HG02571 (cell line): Measurements from ENCODE around the gene HDAC1.
"Not testable (repeated sequence)": the region's sequence is repeated elsewhere in the genome, so short reads cannot be mapped to it uniquely, and the experiment has no call there.

Experiments used
- ATAC-seq: cut with Tn5 transposase; IDR thresholded peaks from one replicate; pipeline ENCODE4 v1.9.1; 2021; ENCODE audit warnings: mild to moderate bottlenecking, moderate library complexity; ENCODE audit not compliant: unreplicated experiment

Gene HDAC1

GRCh38 chr1:32291708-32292538 is at the start of gene HDAC1:
Gene HDAC1, plus strand, starts transcription at chr1:32292083. Its CDS starts 87 bp downstream, at chr1:32292170.
- peak; percentile 97 for ATAC-seq

GRCh38 chr1:32242341-32242851 is 49.5 kb upstream of the HDAC1 start:
- ATAC-seq = no peak

DNA sequence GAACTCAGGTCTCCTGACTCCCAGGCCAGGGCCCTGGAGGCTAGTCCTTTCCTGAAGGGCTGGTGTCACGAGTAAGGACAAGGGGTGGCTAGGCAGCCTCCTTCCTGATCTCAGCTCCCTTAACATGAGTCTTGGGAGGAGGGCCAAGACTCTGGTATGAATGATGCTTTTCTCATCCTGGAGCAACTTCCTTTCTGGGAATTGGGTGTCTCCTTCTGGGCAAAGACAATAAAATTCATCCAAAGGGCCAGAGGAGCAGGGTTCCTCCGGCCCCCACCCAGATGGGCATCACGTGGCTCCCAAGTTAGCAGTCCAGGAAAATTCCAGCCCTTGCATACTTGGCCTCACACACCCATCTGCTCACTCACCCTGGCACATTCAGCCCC is 45.0 kb upstream of the HDAC1 start, which contains the start of gene FAM167B:
TSS of gene FAM167B (plus strand) at position 335 of the 386 bp plus-strand sequence. CDS start 200 bp downstream, outside the sequence.
- ATAC-seq = no peak

DNA sequence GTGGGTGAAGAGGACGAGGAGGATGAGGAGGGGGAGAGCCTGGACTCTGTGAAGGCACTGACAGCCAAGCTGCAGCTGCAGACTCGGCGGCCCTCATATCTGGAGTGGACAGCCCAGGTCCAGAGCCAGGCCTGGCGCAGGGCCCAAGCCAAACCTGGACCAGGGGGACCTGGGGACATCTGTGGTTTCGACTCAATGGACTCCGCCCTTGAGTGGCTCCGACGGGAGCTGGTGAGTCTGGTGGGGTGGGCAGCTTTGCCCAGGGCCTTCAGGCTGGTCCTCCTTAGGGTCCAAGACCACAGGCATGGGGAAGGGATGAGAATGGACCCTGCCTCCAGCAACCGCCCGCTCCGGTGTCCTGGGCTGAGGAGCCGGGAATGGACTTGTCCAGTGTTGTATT is 44.4 kb upstream of the HDAC1 start:
- ATAC-seq = no peak

DNA sequence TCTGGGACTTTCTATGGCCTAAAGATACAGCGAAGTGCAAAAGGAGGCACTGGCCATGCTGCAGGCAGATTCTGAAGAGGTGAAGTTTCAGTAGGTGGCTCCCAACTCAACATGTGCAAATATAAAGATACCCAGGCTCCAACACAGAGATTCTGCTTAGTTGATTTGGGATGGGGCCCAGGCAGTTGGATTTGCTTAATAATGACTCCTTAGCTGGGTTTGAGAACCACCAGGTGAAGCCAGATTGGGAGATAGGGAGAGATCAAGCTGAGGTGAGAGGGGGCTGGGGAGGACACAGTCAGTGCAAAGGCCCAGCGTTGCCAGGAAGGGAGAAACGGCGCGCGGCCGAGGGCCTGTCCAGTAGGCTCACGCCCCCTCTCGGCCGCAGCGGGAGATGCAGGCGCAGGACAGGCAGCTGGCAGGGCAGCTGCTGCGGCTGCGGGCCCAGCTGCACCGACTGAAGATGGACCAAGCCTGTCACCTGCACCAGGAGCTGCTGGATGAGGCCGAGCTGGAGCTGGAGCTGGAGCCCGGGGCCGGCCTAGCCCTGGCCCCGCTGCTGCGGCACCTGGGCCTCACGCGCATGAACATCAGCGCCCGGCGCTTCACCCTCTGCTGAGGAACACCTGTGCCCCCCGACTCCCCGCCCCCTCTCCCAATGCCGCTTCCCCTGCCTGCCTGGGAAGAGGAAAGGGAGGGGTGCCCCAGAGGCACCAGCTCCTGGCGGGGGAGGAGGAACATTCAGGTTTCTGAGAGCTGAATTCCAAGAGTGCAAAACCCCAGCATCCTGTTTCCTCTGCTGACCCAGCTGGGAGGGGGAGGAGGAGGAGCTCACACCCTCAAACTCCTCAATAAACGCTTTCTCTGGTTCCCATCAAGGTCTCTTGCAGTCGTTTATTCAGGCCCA is 43.6 kb upstream of the HDAC1 start:
- peak; percentile 38 for ATAC-seq

DNA sequence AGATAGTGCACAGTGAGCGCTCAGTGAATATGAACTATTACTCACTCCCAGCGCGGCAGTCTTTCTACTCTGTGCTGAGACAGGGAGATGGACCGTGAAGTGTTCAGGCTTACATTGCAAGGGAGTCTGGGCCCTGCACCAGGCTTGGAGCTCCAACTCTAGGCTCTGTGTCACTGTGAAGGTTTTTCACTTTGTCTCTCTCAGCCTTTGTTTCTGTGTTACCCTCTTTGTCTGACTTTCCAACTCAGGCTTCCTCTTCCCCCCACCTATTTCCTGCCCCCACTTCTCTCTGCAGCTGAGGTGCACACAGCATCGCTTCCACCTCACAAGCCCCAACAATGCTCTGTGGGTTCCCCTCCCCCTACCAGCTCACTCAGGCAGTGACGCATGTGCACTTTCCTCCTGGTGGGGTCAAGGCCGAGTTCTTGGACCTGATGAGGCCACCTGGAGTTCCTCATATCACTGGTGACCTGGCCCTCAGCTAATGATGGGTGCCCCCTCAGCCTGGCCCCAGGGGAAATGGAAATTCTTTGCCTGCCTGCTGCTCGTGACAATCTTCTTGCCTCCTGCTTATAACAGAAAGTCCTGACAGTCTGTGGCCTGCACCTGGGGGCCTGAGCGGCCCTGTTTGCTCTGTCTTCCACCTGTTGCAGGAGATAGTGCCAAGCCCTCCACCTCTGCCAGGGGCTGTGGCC is 41.9 kb upstream of the HDAC1 start:
- peak; percentile 49 for ATAC-seq

DNA sequence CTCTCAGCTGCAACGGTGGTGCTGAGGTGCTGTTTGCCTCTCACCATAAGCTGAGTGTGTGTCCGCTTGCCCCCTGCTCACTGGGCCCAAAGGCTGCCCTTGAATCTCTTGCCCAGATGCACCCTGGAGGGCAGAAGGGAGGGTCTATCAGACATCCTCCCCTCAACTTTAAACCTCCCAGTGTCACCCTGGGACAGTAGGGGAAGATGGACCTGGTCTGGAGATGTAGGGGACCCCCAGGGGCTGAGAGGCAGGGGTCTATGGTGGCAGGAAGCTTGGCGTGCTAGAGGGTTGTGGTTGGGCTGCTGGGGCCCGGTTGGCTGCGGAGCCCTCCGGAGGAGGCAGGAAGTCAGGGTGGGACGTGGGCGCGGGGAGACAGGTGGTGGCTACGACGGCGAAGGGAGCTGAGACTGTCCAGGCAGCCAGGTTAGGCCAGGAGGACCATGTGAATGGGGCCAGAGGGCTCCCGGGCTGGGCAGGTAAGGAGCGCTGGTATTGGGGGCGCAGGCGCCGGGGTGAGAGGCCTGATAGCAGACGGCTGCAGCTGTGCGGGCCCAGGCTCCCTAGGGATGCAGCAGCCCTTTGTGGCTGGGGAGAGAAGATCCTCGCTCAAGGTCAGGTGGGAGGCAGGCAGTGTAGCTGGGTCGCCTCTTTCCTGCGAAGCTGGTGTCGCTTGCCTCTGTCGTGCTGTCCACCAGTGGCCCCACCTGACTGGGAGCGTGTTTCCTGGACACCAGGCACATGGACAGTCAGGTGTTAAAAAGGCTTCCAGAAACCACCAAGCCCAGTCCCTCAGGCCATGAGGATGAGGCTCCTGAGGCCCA is 40.8 kb upstream of the HDAC1 start, which contains the start of gene LCK:
TSS of gene LCK (plus strand) at position 373 of the 824 bp plus-strand sequence. CDS start 23,065 bp downstream, outside the sequence.
- ATAC-seq = no peak

GRCh38 chr1:32255072-32256071 is 36.5 kb upstream of the HDAC1 start:
- no peak for ATAC-seq

- no peak for ATAC-seq
Observed at GRCh38 chr1:32256473-32257226, 35.2 kb upstream of the HDAC1 start.

DNA sequence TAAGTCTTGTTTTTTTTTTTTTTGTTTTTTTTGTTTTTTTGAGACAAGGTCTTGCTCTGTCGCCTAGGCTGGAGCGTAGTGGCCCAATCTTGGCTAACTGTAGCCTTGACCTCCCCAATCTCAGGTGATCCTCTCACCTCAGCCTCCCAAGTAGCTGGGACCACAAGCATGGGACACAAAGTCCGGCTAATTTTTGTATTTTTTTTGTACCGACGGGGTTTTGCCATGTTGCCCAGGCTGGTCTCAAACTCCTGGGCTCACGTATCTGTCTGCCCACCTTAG is 34.7 kb upstream of the HDAC1 start:
- ATAC-seq = no peak

- not testable (repeated sequence) for ATAC-seq
Observed at GRCh38 chr1:32263236-32263593, 28.7 kb upstream of the HDAC1 start.

GRCh38 chr1:32263744-32264143 is 28.1 kb upstream of the HDAC1 start:
- ATAC-seq = no peak

DNA sequence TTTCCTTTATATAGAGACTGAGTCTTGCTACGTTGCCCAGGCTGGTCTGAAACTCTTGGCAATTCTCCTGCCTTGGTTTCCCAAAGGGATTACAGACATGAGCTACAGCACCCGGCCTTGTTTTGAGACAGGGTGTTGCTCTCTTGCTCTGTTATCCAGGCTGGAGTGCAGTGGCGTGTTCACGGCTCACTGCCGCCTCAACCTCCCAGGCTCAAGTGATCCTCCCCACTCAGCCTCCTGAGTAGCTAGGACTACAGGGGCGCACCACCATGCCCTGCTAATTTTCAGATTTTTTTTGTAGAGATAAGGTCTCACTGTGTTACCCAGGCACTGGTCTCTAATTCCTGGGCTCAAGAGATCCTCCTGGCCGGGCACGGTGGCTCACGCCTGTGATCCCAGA is 26.0 kb upstream of the HDAC1 start:
- no peak for ATAC-seq

- ATAC-seq = no peak
Observed at GRCh38 chr1:32266921-32267591, 24.8 kb upstream of the HDAC1 start.

- ATAC-seq = no peak
Observed at GRCh38 chr1:32269744-32270143, 22.1 kb upstream of the HDAC1 start.

GRCh38 chr1:32272557-32273390 is 19.1 kb upstream of the HDAC1 start:
- no peak for ATAC-seq
